ENCODE measurements around the gene TASOR2.
A peak's percentile ranks its signal among the peaks of the same experiment; 100 is the strongest.

Gene TASOR2

GRCh38 chr10:5655121-5655520 lies 29.5 kb upstream of the TASOR2 start:
- no peak for DNase-seq (ENCODE audit: low spot score)
- TF ChIP-seq, protein P1, sequence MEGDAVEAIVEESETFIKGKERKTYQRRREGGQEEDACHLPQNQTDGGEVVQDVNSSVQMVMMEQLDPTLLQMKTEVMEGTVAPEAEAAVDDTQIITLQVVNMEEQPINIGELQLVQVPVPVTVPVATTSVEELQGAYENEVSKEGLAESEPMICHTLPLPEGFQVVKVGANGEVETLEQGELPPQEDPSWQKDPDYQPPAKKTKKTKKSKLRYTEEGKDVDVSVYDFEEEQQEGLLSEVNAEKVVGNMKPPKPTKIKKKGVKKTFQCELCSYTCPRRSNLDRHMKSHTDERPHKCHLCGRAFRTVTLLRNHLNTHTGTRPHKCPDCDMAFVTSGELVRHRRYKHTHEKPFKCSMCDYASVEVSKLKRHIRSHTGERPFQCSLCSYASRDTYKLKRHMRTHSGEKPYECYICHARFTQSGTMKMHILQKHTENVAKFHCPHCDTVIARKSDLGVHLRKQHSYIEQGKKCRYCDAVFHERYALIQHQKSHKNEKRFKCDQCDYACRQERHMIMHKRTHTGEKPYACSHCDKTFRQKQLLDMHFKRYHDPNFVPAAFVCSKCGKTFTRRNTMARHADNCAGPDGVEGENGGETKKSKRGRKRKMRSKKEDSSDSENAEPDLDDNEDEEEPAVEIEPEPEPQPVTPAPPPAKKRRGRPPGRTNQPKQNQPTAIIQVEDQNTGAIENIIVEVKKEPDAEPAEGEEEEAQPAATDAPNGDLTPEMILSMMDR (IDR thresholded peaks at IDR 0.05; ENCODE audit: extremely low read depth, insufficient read depth, missing control alignments): no peak
- in situ Hi-C loops (cut with MboI; ENCODE audit: low pct_unique_long_range_greater_than_20kb, low sequenced_read_pairs, unreplicated experiment): no loop called here

DNA sequence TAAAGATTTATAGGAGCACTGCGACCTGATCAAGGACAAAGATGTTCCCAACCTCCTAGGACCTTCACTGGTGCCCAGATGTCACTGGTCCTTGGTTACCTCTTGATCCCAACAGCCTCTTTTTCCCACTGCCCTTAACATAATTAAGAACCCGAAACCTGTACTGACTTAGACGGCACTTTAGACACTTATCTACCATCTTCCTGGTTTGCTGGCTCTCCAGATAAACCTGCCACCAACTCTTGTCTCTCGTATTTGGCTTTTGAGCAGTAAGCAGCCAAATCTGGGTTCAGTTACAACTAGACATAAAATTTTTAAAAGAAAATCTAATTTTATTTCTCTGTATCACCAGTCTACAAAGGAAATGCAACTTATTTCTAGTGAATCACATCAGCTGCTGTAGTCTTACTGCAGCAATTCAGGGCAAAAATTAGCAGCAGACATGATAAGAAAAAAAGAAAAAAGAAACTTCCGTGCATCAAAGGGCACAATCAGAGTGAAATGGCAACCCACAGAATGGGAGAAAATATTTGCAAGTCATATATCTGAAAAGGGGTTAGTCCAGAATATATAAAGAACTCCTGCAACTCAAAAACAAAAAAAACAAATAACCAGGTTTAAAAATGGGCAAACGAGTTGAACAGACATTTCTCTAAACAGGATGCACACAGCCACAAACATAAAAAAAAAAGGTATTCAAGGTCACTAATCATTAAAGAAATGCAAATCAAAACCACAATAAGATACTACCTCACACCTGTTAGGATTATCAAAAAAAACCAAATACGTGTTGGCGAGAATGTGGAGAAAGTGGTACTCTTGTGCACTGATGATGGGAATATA lies 27.7 kb upstream of the TASOR2 start:
- in situ Hi-C loops (cut with MboI; ENCODE audit: low pct_unique_long_range_greater_than_20kb, low sequenced_read_pairs, unreplicated experiment): no loop called here
- DNase-seq (ENCODE audit: low spot score): no peak

DNA sequence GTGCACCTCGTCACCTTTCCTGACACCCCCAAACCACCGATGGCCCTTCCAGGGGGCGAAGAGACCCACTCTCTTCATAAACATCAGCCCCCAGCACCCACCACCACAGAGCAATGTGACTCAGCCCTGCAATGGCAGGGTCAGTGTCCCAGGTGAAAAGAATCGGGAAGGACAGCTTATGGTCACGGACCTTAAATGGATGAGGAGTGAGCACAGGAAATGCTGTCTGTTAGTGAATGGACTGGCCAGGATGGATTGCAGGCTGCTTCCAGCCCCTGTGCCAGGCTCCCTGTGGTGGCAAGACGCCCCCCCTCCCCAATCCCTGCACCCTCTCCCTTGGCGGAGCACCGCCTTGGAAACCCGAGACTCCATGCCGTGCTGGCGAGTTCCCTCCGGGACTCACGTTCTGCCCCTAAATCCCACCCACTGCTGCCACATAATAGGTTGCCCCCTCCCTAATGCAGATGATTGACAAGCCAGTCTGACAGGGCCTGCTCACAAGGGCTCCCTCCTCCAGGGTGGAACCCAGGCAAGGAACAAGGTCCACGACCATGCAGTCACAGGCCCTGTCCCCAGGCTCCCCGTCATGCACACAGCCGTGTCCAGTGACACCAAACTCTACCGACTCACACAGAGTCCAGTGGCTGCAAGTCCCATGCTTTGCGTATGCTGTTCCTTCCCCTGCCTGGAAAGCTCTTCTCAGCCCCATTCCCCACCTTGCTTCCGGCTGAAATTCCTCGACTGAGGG lies 25.6 kb upstream of the TASOR2 start:
- TF ChIP-seq, protein P1 (IDR thresholded peaks at IDR 0.05; ENCODE audit: extremely low read depth, insufficient read depth, missing control alignments): no peak
- DNase-seq (ENCODE audit: low spot score): no peak
- in situ Hi-C loops (cut with MboI; ENCODE audit: low pct_unique_long_range_greater_than_20kb, low sequenced_read_pairs, unreplicated experiment): no loop called here

More for the DNA sequence above, 27.7 kb upstream of the TASOR2 start:
- TF ChIP-seq, protein P1 (IDR thresholded peaks at IDR 0.05; ENCODE audit: extremely low read depth, insufficient read depth, missing control alignments): no peak

- peak; percentile 40 for DNase-seq (ENCODE audit: low spot score)
- TF ChIP-seq, protein P1 (IDR thresholded peaks at IDR 0.05; ENCODE audit: extremely low read depth, insufficient read depth, missing control alignments): no peak
- in situ Hi-C loops (cut with MboI; ENCODE audit: low pct_unique_long_range_greater_than_20kb, low sequenced_read_pairs, unreplicated experiment): no loop called here
Observed at GRCh38 chr10:5659702-5660528, 24.7 kb upstream of the TASOR2 start.

- TF ChIP-seq, protein P1 (IDR thresholded peaks at IDR 0.05; ENCODE audit: extremely low read depth, insufficient read depth, missing control alignments): no peak
- in situ Hi-C loops (cut with MboI; ENCODE audit: low pct_unique_long_range_greater_than_20kb, low sequenced_read_pairs, unreplicated experiment): no loop called here
- DNase-seq (ENCODE audit: low spot score): no peak
Observed at GRCh38 chr10:5661043-5661442, 23.6 kb upstream of the TASOR2 start.

Data from GM13977 (cell line).